HG02970 (cell line): ENCODE data around the gene PTPRN.

Experiments
- ATAC-seq: cut with Tn5 transposase; IDR thresholded peaks from one replicate; pipeline ENCODE4 v1.9.1; 2021; ENCODE audit warnings: mild to moderate bottlenecking, moderate library complexity, moderate number of reproducible peaks; ENCODE audit not compliant: unreplicated experiment, low FRiP score

PTPRN gene

DNA sequence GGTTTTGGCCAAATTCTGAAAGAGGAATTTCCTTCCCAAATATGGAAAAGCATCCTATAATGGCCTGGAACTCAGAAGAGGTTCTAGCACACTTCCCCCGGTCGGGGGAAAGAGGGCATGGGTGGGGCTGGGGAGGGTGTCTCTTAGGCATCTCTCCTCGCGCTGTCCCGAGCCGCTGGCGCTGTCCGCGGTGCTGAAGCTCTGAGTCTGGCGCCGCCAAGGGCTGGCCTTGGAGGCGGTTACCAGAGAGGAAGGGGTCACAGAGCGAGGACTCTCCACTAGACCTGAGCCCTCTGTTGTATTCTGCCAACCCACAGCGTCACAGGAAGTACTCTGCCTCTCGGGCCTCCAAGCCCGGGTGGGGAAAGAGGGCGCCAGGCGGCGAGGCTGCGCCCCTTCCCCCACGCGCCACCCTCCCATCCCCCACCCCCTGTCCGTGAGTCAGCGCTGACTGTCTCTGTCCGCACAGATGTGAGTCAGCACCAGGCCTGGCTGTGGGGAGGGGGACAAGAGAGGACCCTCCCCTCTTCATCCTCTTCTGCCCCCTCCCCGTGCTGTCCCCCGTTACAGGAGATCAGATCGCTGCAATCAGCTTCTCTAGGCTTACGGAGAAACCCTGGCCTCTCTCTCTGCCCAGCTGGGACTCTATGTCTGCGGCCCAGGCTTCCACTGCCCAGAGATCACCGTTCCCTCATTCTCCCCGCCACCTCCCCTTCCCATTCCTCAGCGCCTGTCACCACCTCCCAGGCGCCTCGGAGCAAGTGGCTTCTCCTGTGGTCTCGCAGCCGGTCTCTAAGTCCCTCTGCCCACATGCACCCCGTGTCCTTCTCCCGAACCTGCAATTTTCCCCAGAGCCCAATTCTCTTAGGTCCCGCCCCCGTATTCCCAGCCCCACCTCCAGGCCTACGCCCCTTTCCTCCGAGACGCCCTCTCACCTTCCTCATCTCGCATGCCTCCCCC, 779 bp downstream of the PTPRN start:
- no peak for ATAC-seq

DNA sequence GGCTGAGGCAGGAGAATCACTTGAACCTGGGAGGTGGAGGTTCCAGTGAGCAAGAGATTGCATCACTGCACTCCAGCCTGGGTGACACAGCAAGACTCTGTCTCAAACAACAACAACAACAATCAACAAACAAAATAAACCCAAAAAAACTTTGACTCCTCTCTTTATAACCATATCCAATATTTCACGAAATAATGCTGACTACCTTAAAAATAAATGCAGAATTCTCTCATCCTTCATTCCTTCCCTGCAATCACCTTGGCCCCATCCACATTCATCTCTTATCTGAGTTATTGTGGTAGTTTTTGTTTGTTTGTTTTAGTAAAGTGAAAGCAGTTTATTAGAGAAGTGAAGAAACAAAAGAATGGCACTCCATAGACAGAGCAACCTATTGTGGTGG, 3.2 kb downstream of the PTPRN start:
- no peak for ATAC-seq

DNA sequence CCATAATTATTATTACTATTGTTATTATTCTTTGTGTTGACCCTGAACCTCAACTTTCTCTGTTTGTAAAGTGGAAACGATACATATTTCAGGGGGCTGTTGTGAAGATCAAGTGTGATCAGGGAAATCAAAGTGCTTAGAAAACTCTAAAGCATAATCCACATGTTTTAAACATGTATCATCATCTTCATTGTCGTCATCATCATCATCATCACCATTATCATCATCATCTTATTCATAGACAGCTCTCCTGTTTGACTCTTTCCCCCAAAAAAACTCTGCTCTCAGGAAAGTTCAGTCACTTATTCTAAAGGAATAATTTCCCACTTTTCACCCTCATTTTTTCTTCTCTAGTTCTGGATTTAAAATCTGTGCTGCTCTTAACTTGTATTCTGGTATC, 5.0 kb downstream of the PTPRN start:
- no peak for ATAC-seq

DNA sequence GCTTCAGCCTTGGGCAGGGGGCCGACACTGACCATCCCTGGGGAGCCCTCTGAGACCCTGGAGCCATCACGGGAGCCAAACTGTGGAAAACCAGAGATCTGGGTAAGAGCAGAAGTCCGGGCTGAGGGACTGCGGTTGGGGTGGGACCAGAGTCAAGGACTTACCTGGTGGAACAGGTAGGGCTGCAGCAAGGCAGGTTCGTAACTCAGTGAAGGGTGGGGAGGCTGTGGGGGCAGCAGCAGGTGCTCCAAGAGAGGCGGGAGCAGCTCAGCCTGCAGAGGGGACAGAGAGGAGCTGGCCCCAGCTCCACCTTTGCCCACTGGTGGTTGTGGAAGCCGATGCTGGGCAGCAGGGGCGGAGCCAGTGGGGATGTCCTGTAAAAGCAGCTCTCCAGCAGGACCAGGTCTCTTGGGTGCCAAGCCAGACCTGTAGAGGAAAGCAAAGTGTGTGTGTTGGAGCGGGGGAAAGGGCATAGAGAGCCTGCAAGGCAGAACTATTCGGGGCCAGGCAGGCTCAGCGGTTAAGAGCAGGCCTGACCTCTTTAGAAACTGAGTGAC, 6.7 kb downstream of the PTPRN start:
- no peak for ATAC-seq

DNA sequence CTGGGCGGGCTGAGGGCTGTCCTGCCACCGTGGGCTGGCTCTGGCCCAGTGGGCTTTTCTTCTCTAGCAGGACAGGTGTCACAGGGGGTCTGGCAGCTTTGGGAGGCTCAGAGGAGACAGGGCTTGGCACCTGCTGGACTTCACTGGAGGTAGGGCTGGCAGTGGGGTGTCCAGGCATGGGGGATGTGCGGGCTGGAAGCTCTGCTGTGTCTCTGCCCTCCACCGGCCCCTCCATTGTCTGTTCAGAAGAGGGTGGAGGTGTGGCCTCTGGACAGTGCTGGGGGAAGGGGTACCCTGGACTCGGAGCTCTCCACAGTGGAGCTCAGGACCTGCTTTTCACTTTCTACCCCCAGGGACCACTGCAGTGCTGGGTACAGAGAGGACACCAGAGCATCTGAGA, 9.2 kb downstream of the PTPRN start:
- ATAC-seq = no peak

DNA sequence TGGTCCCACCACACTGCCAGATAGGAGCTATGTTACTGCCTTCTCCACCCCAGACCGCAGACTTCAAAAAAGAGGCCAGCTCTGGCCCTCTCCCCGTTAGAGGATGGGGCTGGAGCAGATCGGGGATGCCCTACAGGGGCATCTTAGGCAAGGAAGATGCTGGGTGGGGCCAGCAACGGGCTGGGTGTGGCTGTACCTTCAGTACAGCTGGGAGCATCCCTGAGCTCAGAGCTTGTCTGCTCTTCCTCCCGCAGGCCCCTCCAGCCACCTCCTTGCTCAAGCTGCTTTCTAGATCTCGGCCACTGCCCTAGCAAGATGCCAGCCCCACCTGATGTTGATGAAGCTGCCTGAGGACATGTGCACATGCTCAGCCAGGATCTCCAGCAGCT, 9.8 kb downstream of the PTPRN start:
- no peak for ATAC-seq

DNA sequence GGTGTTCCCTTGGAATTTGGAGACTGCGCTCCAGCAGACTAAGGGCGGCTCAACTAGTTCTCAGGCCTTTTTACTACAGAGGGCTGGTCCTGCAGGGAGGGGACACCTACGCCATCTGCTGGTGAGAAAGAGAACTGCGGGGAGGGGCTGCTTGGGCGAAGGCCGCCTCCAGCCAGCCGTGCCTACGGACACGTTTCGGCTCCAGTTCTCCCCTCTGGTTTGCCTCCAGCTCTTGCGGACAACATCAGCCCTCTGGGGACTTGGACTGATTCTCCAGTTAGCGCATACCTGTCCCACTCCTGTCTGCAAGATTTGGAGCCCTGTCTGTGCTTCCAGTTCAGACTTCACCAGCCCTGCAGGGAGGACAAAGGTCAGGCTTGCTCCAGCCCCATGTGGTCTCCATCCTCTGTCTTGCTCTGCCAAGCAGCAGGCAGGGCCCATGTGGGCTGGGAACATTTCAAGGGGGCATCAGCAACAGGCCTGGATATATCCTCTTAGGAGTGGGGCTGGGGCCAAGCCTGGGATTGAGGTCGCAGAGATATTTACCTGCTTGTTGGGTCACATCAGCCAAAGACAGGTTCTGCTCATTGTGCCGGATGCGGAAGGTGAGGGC, 10.3 kb downstream of the PTPRN start:
- no peak for ATAC-seq

DNA sequence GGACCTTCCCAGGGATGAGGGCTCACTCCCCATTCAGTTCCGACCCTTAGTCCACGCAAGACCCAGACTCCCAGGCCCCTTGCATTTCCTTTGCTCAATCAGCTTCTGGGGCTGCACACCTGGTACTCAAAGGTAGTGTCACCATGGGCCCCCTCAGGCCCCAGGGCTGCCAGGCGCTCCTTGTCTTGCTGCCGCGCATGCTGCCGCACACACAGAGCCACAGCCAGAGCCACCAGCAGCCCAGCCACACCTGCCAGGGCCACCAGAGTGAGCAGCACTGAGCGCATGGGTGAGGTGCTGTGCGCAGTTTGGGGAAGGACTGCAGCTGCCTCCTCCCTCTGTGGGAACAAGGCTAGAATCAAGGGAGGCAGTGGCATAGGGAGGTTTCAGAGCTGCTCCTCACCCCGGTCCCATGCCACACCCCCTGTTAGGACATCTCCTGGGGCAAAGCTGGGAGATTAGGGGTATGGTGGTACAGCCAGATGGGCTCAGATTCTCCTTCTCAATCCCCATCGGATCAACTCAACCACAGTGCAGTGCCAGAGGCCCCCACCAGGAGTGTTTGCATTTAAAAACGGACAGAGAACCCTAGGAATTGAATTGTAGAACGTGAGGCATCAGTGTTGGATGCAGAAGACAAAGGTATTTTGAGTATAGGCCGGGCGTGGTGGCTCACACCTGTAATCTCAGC, 11.3 kb downstream of the PTPRN start:
- no peak for ATAC-seq

DNA sequence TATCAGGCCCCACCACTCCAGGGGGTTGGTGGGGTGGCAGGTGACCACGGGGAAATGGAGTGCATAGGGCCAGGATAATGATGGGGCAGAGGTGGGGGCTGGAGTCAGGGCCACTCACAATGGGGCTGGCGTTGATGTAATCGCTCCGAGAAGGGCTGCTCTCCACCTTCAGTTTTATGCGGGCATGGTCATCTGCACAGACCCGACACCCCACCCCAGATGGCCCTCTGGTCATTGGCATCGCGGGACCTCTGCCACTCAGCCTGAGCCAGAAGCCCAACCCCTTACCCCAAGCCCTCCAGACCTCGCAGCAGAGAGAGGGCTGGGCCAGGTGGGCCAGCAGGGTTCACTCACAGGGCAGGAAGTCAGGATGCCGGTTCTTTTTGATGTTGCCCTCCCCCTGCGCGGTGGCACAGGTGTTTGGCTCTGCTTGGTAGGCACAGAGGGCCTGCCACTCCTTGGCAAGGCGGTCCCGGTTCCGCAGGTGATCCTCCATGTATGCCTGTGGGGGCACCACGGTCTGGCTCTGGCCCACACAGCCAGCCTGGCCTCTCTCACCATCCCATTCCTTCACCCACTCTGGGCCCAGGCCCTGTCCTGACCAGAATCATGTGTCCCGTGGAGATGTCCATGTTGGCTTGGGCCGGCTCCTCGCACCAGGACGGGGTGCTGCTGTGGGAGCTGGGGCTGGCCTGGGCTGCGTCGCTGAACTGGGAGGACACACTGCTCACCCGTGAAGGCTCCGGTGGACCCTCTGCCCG, 12.4 kb downstream of the PTPRN start:
- no peak for ATAC-seq

DNA sequence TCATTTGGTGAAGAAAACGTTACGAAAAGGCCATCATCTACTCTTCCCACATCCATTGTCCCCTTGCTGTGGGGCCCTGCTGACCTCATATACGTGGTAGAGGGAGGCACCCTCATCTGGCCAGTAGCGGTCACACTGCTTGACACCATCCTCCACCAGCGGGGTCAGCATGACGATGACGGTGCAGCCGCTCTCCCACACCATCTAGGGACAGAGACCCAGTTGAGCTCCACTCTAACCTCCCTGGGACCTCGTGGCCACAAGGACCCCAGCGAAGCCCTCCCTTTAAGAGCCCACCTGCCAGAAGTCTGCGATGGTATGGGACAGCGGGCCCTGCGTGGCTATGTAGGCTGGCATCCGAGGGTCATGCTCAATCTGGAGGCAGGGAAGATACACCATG, 13.1 kb downstream of the PTPRN start:
- no peak for ATAC-seq

DNA sequence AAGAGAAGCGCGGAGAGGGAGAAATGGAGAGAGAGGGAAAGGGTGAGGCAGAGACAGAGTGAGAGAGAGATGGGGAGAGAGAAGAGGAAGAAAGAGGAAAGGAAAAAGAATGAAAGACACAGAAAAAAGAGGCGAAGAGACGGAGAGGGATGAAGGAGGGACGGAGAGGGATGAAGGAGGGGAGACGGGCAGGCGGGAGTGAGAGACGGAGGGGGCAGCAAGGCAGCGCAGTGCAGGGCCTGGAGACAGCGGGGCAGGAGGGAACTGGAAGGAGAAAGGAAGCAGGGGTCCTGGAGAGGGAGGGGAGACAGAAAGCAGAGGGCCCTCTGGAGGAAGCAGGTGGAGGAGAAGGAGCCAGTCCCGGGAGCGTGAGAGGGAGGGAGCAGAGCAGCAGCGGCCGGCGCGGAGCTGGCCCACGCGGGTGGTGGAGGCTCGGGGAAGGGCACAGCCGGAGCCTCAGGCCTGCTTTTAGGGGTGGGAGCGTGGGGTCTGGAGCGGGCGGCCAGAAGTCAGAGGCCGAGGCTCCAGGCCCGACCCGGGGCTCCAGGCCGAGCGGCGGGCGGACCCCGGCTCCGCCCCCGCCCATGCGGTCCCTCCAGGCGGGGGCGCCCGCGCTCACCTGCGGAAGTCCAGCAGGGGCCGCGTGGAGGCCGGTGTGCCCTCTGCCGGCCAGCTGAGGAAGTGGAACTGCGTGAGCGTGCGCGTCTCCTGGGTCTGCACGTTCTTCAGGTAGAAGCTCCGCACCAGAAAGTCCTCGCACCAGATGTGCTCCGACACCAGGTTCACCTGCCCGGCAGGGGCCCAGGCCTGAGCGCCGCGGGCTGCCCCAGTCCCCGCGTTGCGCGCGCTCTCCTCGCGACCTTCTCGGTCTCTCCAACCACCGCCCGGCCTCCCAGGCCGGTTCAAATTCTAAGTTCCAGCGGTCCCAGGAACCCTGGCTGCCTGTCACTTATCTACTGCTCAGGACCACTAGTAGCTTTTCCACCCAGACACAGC, 14.5 kb downstream of the PTPRN start:
- ATAC-seq = peak; percentile 82

DNA sequence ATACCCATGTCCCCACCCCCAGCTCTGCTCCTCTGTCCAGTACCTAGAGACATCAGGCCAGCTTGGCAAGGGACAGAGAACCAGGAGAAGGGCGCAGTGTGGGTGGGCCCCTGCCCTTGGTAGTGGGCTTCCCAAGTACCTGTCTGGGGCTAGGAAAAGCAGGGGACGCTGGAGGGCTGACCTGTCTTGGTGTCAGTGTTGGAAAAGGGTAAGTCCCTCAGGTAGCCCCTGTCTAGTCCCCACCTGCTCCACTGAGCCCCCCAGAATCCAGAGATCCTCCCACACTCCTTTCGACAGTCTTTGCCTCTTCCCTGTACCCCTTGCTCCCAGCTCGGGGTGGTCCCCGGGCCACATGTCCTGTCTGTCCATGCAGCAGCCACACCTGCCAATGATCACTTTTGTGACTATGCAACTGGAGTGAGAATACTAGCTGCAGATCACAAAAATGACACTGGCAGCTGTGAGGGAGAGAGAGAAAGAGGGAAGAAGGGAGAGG, 15.4 kb downstream of the PTPRN start:
- no peak for ATAC-seq

DNA sequence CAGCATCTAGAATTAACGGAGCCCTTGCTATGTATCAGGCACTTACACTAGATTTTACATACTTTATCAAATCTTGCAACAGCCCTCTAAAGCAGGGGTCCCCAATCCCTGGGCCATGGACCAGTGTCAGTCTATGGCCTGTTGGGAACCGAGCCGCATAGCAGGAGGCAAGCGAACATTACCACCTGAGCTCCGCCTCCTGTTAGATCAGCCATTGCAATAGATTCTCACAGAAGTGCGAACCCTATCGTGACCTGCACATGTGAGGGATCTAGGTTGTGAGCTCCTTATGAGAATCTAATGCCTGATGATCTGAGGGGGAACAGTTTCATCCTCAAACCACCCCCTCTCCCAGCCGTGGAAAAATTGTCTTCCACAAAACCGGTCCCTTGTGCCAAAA, 16.6 kb downstream of the PTPRN start:
- ATAC-seq = no peak

DNA sequence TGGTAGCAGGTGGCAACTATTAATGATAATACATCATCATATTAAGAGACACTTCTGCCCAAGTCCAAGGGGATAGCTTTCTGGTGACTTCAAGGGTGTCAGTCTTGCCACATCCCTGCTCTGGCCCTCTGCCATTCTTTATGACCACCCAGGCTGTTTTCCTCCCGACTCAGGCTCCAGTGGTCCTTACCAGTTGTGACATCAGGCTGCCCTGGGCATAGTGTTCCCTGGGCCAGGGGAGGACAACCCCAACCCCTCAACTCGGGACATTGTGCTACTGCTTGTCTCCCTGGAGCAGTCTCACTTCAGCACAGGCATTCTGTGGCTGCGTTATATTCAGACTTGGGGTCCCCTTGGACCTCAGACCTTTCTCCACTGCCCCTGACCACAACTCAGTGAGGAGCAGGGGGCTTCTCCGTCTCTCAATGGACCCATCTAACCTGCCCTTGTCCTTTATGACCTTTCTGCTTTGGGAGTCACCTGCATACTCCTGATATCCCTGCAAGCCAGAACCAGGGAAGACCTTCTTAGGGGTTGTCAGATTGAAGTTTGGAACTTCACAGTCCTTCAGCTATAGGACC, 17.2 kb downstream of the PTPRN start:
- no peak for ATAC-seq

DNA sequence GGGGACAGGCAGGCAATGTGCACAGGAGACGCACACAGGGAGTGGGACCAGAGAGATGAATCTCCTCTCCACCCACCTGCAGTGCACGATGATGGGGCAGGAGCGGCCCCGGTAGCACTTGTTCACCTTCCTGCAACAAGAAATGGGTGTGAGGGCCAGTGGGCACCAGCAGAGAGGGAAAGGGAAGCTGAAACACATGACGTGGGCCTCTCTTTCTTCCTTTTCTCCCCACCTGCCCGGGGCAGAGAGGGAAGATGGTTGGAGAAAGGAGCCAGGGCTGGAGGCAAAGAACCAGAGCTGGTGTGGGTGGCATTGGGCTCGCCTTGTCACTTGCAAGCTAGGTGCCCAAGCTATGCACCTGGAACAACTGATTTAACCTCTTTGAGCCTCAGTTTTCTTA, 17.8 kb downstream of the PTPRN start:
- ATAC-seq = no peak

DNA sequence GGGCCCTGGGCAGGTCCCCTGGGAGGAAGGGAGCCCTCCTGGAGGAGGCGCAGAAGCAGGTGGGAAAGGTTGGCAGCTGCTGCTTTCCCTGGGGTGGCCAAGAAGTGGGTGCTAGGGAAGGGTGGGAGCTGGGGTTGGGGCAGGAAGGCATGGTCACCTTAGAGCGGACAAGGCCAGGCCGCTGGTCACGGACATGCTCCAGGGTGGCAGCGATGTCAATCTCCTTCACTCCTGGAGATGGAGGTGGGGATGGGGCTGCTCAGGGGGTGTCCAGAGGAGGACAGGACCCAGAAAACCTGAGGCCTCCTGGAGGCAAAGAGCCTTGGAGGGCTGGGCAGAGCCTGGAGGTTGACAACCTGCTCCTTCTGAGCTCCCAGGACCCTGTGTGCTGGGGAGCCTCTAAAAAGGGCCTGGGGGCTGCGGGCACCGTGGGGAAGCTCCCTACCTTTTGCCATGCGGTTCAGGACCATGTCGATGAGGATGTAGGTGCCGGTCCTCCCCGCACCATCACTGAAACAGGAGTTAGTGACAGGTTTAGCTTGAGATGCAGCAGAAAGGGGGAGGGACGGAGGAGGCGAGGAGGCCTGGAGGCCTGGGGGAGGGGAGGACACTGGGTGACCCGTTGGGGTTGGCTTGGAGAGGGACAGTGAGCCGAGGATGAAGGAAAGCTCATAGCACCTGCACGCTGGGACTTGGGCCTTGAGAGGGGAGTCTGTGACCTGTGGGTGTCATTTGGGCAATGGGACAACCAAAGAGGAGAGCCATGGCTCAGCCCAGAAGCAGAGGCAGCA, 18.6 kb downstream of the PTPRN start:
- ATAC-seq = no peak

DNA sequence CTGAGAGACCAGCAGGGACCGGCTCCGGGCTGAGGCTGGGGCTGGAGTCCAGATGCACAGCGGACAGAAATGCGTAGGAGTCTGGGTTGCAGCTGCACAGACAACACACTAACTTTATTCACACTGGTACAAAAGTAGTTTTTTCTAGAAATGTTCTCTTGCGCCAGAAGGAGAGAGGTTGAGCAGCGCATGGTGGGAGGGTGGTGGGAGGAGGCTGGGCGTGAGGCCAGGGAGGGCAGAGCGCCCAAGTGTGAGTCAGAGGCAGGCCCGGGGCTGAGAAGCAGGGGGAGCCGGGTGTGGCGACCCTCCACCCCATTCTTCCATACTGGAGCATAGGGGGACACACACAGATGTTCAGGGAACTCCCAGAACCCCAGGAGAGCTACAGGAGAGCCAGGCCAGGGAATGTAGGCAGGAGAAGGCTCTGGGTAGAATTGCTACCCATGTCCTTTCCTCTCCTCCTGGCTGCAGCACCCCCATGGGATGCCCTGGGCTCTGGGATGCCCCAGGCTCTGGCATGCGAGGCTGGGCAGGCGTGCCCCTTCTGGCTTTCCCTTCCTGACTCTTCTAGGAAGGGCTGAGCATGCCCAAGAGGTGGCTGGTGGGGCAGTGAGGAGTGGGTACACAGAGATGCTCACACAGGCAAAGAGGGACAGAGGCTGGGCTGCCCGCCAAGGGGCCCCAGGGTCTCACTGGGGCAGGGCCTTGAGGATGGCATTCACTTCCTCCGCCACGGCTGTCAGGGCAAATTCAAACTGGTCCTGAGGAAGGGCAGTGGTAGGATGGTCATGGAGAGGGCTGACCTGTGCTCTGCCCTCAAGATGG, 19.5 kb downstream of the PTPRN start:
- no peak for ATAC-seq
